MCF 10A (cell line): ENCODE measurements around the gene CUZD1. TPM values are rescaled to one million over a fixed set of nuclear protein-coding genes. Genes with fewer than 3 reads are reported as not detected.

ENCODE experiments used
- BruUV-seq: library from RNA; stranded (reverse); fragments of 400-500 nt; replicated peaks from 2 replicates; lab custom pipeline; 2021; lab: Mats Ljungman, UMichigan
- CTCF ChIA-PET: fragments of 300-600 bp; sonication (Branson Sonifier 250); formaldehyde crosslinking; extraction: SDS; loops from one replicate; lab custom pipeline; 2021; ENCODE audit warnings: antibody characterized with exemption, inconsistent platforms; lab: Yijun Ruan, JAX
- POLR2A ChIA-PET: fragments of 300-600, 350-650 bp; sonication (Branson Sonifier 250); formaldehyde crosslinking; extraction: SDS; loops from one replicate; lab custom pipeline; 2020; ENCODE audit warnings: antibody characterized with exemption, inconsistent platforms; lab: Yijun Ruan, JAX
- DNase-seq: peaks from one replicate; pipeline ENCODE4 v3.0.0-alpha.2; 2018; ENCODE audit not compliant: unreplicated experiment
- H3K27ac Mint-ChIP-seq: one replicate; pipeline ENCODE4 v1.8.0; 2022; ENCODE audit warnings: mild to moderate bottlenecking, low read depth, mixed read lengths; ENCODE audit not compliant: unreplicated experiment
- H3K27me3 Mint-ChIP-seq: one replicate; pipeline ENCODE4 v1.8.0; 2022; ENCODE audit warnings: mixed read lengths; ENCODE audit not compliant: insufficient read depth, unreplicated experiment
- H3K36me3 Mint-ChIP-seq: one replicate; pipeline ENCODE4 v1.8.0; 2022; ENCODE audit warnings: mild to moderate bottlenecking, moderate library complexity, mixed read lengths; ENCODE audit not compliant: insufficient read depth, unreplicated experiment
- H3K4me1 Mint-ChIP-seq: one replicate; pipeline ENCODE4 v1.8.0; 2022; ENCODE audit warnings: mixed read lengths; ENCODE audit not compliant: insufficient read depth, unreplicated experiment
- H3K4me3 Mint-ChIP-seq: one replicate; pipeline ENCODE4 v1.8.0; 2022; ENCODE audit warnings: mild to moderate bottlenecking, moderate library complexity, mixed read lengths; ENCODE audit not compliant: unreplicated experiment
- H3K9me3 Mint-ChIP-seq: one replicate; pipeline ENCODE4 v1.8.0; 2022; ENCODE audit warnings: mixed read lengths; ENCODE audit not compliant: unreplicated experiment
- intact Hi-C: fragments of 100-400 bp; cut with micrococcal nuclease; formaldehyde crosslinking; loops from 2 replicates; pipeline ENCODE4 v1.14.1; 2022
- total RNA-seq: library from RNA; stranded (reverse); gene quantifications from 2 replicates; pipeline ENCODE4 v1.2.3, GENCODE V29; 2022
- TF ChIP-seq, protein P1 (sequence below): fragments of 200-600 bp; IDR thresholded peaks from one replicate; pipeline ENCODE4 v1.8.0; 2022; ENCODE audit warnings: antibody characterized with exemption, mild to moderate bottlenecking; ENCODE audit not compliant: unreplicated experiment

Gene CUZD1
- total RNA-seq, 1 experiment from 2014 or later: 1.1 TPM

DNA sequence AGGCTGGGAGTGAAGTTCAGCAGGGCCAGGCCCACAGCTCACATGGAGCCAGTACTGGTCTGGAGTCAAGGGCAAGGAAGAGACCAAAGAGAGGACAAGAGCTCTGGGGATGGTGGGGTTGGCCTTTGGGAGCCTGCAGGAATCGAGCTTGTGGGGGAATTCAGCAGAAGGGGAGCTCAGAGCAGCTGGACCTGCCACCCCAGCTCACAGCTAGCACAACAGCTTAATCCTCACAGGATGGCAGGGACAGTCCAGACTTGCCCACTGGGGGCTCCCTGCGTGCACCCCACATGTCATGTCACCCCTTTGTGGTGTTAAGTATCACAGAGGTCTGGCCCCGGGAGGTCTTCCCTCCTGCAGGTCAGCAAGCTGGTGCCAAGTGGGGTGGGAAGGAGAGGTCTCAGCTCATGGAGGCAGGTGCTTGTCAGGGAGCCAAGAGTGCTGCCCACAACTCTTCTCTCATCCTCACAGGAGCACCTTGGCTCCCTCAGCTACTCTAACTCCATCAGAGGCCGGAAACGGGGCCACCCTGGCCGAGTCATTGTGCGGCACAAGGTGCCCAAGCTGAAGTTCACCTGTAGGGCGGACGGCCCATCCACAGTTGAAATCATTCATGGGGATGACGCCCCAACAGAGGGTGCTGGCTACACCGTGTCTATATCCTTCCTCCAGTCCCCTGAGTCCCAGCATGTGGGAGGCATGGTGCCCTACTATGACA lies 22.5 kb downstream of the CUZD1 start:
- ChIA-PET CTCF (no interaction called here), POLR2A (no interaction called here)
- BruUV-seq: no TSS peak
- DNase-seq: no peak
- H3K4me3 Mint-ChIP-seq: no peak overlapping the region
- H3K4me1 Mint-ChIP-seq: no peaks in the 10 kb centered on the region
- peaks cover 82% of the 10 kb centered on the region for H3K27me3 Mint-ChIP-seq
- H3K9me3 Mint-ChIP-seq: no peaks in the 10 kb centered on the region
- intact Hi-C loops: no loop called here
- H3K27ac Mint-ChIP-seq: no peak overlapping the region
- H3K36me3 Mint-ChIP-seq: no peaks in the 10 kb centered on the region
- TF ChIP-seq, protein P1, sequence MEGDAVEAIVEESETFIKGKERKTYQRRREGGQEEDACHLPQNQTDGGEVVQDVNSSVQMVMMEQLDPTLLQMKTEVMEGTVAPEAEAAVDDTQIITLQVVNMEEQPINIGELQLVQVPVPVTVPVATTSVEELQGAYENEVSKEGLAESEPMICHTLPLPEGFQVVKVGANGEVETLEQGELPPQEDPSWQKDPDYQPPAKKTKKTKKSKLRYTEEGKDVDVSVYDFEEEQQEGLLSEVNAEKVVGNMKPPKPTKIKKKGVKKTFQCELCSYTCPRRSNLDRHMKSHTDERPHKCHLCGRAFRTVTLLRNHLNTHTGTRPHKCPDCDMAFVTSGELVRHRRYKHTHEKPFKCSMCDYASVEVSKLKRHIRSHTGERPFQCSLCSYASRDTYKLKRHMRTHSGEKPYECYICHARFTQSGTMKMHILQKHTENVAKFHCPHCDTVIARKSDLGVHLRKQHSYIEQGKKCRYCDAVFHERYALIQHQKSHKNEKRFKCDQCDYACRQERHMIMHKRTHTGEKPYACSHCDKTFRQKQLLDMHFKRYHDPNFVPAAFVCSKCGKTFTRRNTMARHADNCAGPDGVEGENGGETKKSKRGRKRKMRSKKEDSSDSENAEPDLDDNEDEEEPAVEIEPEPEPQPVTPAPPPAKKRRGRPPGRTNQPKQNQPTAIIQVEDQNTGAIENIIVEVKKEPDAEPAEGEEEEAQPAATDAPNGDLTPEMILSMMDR: no peak

DNA sequence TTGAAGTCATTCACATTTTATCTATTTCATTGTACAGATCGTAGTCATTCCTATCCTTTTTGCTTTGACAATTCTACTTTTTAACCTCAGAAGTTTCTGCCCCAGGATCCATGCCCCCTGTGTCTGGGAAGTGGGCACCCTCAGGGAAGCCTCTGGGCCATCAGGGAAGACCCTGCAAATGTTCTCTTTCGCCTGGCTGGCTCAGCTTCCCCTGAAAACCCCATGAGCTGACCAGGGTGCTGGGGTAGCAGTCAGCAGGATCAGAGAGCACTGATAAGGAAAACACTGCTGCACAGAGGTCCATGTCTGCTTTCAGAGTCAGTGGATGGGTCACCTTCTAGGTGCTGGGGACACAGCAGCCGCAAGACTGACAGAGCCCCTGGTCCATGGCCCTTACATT lies 23.8 kb downstream of the CUZD1 start:
- DNase-seq: no peak
- Mint-ChIP-seq H3K4me1 (no peaks in the 10 kb centered on the region), H3K9me3 (no peaks in the 10 kb centered on the region), H3K36me3 (no peaks in the 10 kb centered on the region), H3K4me3 (no peak overlapping the region), H3K27me3 (peaks cover 79% of the 10 kb centered on the region), H3K27ac (no peak overlapping the region)
- CTCF ChIA-PET: no interaction called here
- POLR2A ChIA-PET: no interaction called here
- TF ChIP-seq, protein P1: no peak
- intact Hi-C loops: no loop called here
- BruUV-seq: no TSS peak

- no peaks in the 10 kb centered on the region for H3K36me3 Mint-ChIP-seq
- ChIA-PET POLR2A (no interaction called here), CTCF (no interaction called here)
- peaks cover 43% of the 10 kb centered on the region for H3K27me3 Mint-ChIP-seq
- H3K9me3 Mint-ChIP-seq: no peaks in the 10 kb centered on the region
- no TSS peak for BruUV-seq
- H3K4me1 Mint-ChIP-seq: no peaks in the 10 kb centered on the region
- intact Hi-C loops: no loop called here
- H3K27ac Mint-ChIP-seq: no peak overlapping the region
- TF ChIP-seq, protein P1: no peak
- no peak for DNase-seq
- H3K4me3 Mint-ChIP-seq: no peak overlapping the region
Measured at GRCh38 chr10:122815458-122815857, 30.2 kb downstream of the CUZD1 start.

- CTCF ChIA-PET: interaction anchor here (0.7 kb wide), 1 partner anchor 136 kb away, joined by 3 read pairs; no protein-coding TSS in a partner anchor
- H3K27me3 Mint-ChIP-seq: peaks cover 35% of the 10 kb centered on the region
Measured at GRCh38 chr10:122814493-122814892, 31.2 kb downstream of the CUZD1 start.

More at GRCh38 chr10:122814493-122814892, 31.2 kb downstream of the CUZD1 start:
- H3K4me3 Mint-ChIP-seq: no peak overlapping the region
- H3K4me1 Mint-ChIP-seq: no peaks in the 10 kb centered on the region
- no peak for DNase-seq
- intact Hi-C loops: no loop called here
- H3K36me3 Mint-ChIP-seq: no peaks in the 10 kb centered on the region
- H3K27ac Mint-ChIP-seq: no peak overlapping the region
- no TSS peak for BruUV-seq
- POLR2A ChIA-PET: no interaction called here
- TF ChIP-seq, protein P1: no peak
- H3K9me3 Mint-ChIP-seq: no peaks in the 10 kb centered on the region
